NCI-H128 (cell line): Measurements from ENCODE around the gene SYK.
A peak's percentile ranks its signal among the peaks of the same experiment; 100 is the strongest.
"Not testable (repeated sequence)": the region's sequence is repeated elsewhere in the genome, so short reads cannot be mapped to it uniquely, and the experiment has no call there.

ENCODE experiments used
- DNase-seq: peaks from one replicate; lab custom pipeline; 2025; ENCODE audit not compliant: unreplicated experiment; lab: John Stamatoyannopoulos, UW

Gene SYK

GRCh38 chr9:90872835-90873294 lies 71.2 kb downstream of the SYK start:
- DNase-seq = peak; percentile 65

GRCh38 chr9:90873422-90873821 lies 71.8 kb downstream of the SYK start:
- no peak for DNase-seq

GRCh38 chr9:90874194-90874593 lies 72.6 kb downstream of the SYK start:
- DNase-seq = no peak

- no peak for DNase-seq
These were observed 76.9 kb downstream of the SYK start for GRCh38 chr9:90878562-90878961.

GRCh38 chr9:90880066-90880465 lies 78.4 kb downstream of the SYK start:
- DNase-seq = no peak

GRCh38 chr9:90880669-90881068 lies 79.0 kb downstream of the SYK start:
- no peak for DNase-seq

- DNase-seq = no peak
These were observed 80.0 kb downstream of the SYK start for GRCh38 chr9:90881648-90882047.

GRCh38 chr9:90882991-90883600 lies 81.5 kb downstream of the SYK start:
- DNase-seq = no peak

GRCh38 chr9:90883661-90884060 lies 82.0 kb downstream of the SYK start:
- no peak for DNase-seq

GRCh38 chr9:90884178-90884577 lies 82.6 kb downstream of the SYK start:
- no peak for DNase-seq

GRCh38 chr9:90886868-90887267 lies 85.2 kb downstream of the SYK start:
- not testable (repeated sequence) for DNase-seq

- no peak for DNase-seq
These were observed 87.3 kb downstream of the SYK start for GRCh38 chr9:90888941-90889340.

- DNase-seq = no peak
These were observed 88.7 kb downstream of the SYK start for GRCh38 chr9:90890146-90890810.

- no peak for DNase-seq
These were observed 89.9 kb downstream of the SYK start for GRCh38 chr9:90891308-90892040.

GRCh38 chr9:90892918-90893317 lies 91.3 kb downstream of the SYK start:
- DNase-seq = no peak

GRCh38 chr9:90893706-90894105 lies 92.1 kb downstream of the SYK start:
- no peak for DNase-seq

- no peak for DNase-seq
These were observed 93.5 kb downstream of the SYK start for GRCh38 chr9:90894986-90895687.

- no peak for DNase-seq
These were observed 94.2 kb downstream of the SYK start for GRCh38 chr9:90895786-90896185.

GRCh38 chr9:90896231-90896630 lies 94.6 kb downstream of the SYK start:
- DNase-seq = no peak

- no peak for DNase-seq
These were observed 96.6 kb downstream of the SYK start for GRCh38 chr9:90898228-90898627.

GRCh38 chr9:90899287-90899686 lies 97.7 kb downstream of the SYK start:
- no peak for DNase-seq

- DNase-seq = no peak
These were observed 98.5 kb downstream of the SYK start for GRCh38 chr9:90900130-90900529.
